ENCODE data around the gene ARF1.

DNA sequence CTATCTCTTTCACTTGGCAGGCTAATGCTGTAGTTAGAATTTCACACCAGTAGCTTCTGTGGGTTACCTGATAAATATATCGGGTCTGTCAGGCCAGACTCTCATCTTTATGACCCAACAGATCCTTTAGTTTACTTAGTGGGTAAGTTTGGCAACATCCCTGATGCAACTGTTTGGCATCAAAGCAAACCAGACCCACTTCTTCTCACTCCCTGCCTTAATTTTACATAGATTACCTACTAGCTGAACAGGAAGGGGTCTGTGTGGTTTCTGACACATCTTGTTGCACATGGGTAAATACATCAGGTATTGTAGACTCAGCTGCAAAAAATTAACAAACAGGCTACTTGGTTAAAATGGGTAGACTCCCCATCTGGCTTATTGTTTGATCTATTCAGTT, 54.4 kb downstream of the ARF1 start:
- TF ChIP-seq, protein P1, sequence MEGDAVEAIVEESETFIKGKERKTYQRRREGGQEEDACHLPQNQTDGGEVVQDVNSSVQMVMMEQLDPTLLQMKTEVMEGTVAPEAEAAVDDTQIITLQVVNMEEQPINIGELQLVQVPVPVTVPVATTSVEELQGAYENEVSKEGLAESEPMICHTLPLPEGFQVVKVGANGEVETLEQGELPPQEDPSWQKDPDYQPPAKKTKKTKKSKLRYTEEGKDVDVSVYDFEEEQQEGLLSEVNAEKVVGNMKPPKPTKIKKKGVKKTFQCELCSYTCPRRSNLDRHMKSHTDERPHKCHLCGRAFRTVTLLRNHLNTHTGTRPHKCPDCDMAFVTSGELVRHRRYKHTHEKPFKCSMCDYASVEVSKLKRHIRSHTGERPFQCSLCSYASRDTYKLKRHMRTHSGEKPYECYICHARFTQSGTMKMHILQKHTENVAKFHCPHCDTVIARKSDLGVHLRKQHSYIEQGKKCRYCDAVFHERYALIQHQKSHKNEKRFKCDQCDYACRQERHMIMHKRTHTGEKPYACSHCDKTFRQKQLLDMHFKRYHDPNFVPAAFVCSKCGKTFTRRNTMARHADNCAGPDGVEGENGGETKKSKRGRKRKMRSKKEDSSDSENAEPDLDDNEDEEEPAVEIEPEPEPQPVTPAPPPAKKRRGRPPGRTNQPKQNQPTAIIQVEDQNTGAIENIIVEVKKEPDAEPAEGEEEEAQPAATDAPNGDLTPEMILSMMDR (IDR thresholded peaks at IDR 0.05), result no peak
- TF ChIP-seq EZH2 (IDR thresholded peaks at IDR 0.05; ENCODE audit: borderline replicate concordance, insufficient read depth, low read depth, low read length, poor library complexity, severe bottlenecking), result no peak

All from B cell (primary cell).